ENCODE results near the gene KCNAB1. TPM values are rescaled to one million over a fixed set of nuclear protein-coding genes. Genes with fewer than 3 reads are reported as not detected.

The KCNAB1 gene
- total and polyA plus RNA-seq, 2 experiments from 2014 or later = 0.80 to 1.4 TPM

GRCh38 chr3:156246961-156247725 is 126.8 kb downstream of the KCNAB1 start:
- DNase-seq (ENCODE audit: low spot score) = no peak
- no peaks in the 10 kb centered on the region for H4K20me1 ChIP-seq (ENCODE audit: insufficient read depth, poor library complexity, severe bottlenecking)
- H3K9me3 ChIP-seq (ENCODE audit: low read depth) = no peaks in the 10 kb centered on the region
- no peaks in the 10 kb centered on the region for H3K4me1 ChIP-seq (ENCODE audit: insufficient read depth)
- no peak for TF ChIP-seq EZH2phosphoT487 (IDR thresholded peaks at IDR 0.05; ENCODE audit: low read depth, severe bottlenecking, unreplicated experiment)
- TF ChIP-seq CTCF (IDR thresholded peaks at IDR 0.05; ENCODE audit: poor library complexity) = no peak
- TF ChIP-seq EZH2 (IDR thresholded peaks at IDR 0.05; ENCODE audit: borderline replicate concordance) = no peak
- H3K36me3 ChIP-seq (replicated peaks; ENCODE audit: insufficient read depth, low read depth) = no peaks in the 10 kb centered on the region
- H3K79me2 ChIP-seq = no peaks in the 10 kb centered on the region
- H3K27ac ChIP-seq = no peak overlapping the region
- H3K27me3 ChIP-seq = no peaks in the 10 kb centered on the region
- WGBS (ENCODE audit: low lambda C conversion rate, missing lambda C conversion rate) = 81% methylated on average over 5 of the region's 5 CpGs
- no peak overlapping the region for H3K4me3 ChIP-seq
- H2AFZ ChIP-seq = no peak overlapping the region
- H3K4me2 ChIP-seq = no peak overlapping the region
- no peaks in the 10 kb centered on the region for H3K9me2 ChIP-seq (replicated peaks; ENCODE audit: insufficient read depth)

- no peak for DNase-seq (ENCODE audit: low spot score)
- no peaks in the 10 kb centered on the region for H3K36me3 ChIP-seq (replicated peaks; ENCODE audit: insufficient read depth, low read depth)
- whole genome bisulfite sequencing (ENCODE audit: low lambda C conversion rate, missing lambda C conversion rate) = 96% methylated on average over 1 of the region's 1 CpG
These were observed 130.2 kb downstream of the KCNAB1 start for GRCh38 chr3:156250550-156250949.

GRCh38 chr3:156251424-156251823 is 131.0 kb downstream of the KCNAB1 start:
- Histone ChIP-seq H2AFZ (no peak overlapping the region), H3K9me3 (ENCODE audit: low read depth) (no peaks in the 10 kb centered on the region), H3K27me3 (no peaks in the 10 kb centered on the region), H3K9me2 (replicated peaks; ENCODE audit: insufficient read depth) (no peaks in the 10 kb centered on the region), H3K4me1 (ENCODE audit: insufficient read depth) (no peaks in the 10 kb centered on the region), H3K79me2 (no peaks in the 10 kb centered on the region), H3K4me2 (no peak overlapping the region), H3K36me3 (replicated peaks; ENCODE audit: insufficient read depth, low read depth) (no peaks in the 10 kb centered on the region), H4K20me1 (ENCODE audit: insufficient read depth, poor library complexity, severe bottlenecking) (no peaks in the 10 kb centered on the region), H3K27ac (no peak overlapping the region), H3K4me3 (no peak overlapping the region)
- TF ChIP-seq CTCF (IDR thresholded peaks at IDR 0.05; ENCODE audit: poor library complexity) = no peak
- no peak for TF ChIP-seq EZH2phosphoT487 (IDR thresholded peaks at IDR 0.05; ENCODE audit: low read depth, severe bottlenecking, unreplicated experiment)
- TF ChIP-seq EZH2 (IDR thresholded peaks at IDR 0.05; ENCODE audit: borderline replicate concordance) = no peak
- no peak for DNase-seq (ENCODE audit: low spot score)
- WGBS (ENCODE audit: low lambda C conversion rate, missing lambda C conversion rate) = 72% methylated on average over 4 of the region's 4 CpGs

More at GRCh38 chr3:156250550-156250949, 130.2 kb downstream of the KCNAB1 start:
- TF ChIP-seq EZH2phosphoT487 (IDR thresholded peaks at IDR 0.05; ENCODE audit: low read depth, severe bottlenecking, unreplicated experiment) (no peak), EZH2 (IDR thresholded peaks at IDR 0.05; ENCODE audit: borderline replicate concordance) (no peak)
- H3K9me3 ChIP-seq (ENCODE audit: low read depth) = no peaks in the 10 kb centered on the region
- no peaks in the 10 kb centered on the region for H4K20me1 ChIP-seq (ENCODE audit: insufficient read depth, poor library complexity, severe bottlenecking)
- no peak overlapping the region for H2AFZ ChIP-seq
- no peaks in the 10 kb centered on the region for H3K9me2 ChIP-seq (replicated peaks; ENCODE audit: insufficient read depth)
- no peaks in the 10 kb centered on the region for H3K27me3 ChIP-seq
- no peaks in the 10 kb centered on the region for H3K79me2 ChIP-seq
- no peak overlapping the region for H3K4me3 ChIP-seq
- no peaks in the 10 kb centered on the region for H3K4me1 ChIP-seq (ENCODE audit: insufficient read depth)
- no peak overlapping the region for H3K27ac ChIP-seq
- no peak overlapping the region for H3K4me2 ChIP-seq

- no peak overlapping the region for H2AFZ ChIP-seq
- no peaks in the 10 kb centered on the region for H3K4me1 ChIP-seq (ENCODE audit: insufficient read depth)
- H3K36me3 ChIP-seq (replicated peaks; ENCODE audit: insufficient read depth, low read depth) = no peaks in the 10 kb centered on the region
- no peaks in the 10 kb centered on the region for H3K9me3 ChIP-seq (ENCODE audit: low read depth)
- H4K20me1 ChIP-seq (ENCODE audit: insufficient read depth, poor library complexity, severe bottlenecking) = no peaks in the 10 kb centered on the region
- WGBS (ENCODE audit: low lambda C conversion rate, missing lambda C conversion rate) = 44% methylated on average over 3 of the region's 3 CpGs
- no peaks in the 10 kb centered on the region for H3K79me2 ChIP-seq
- TF ChIP-seq EZH2phosphoT487 (IDR thresholded peaks at IDR 0.05; ENCODE audit: low read depth, severe bottlenecking, unreplicated experiment) = no peak
- TF ChIP-seq EZH2 (IDR thresholded peaks at IDR 0.05; ENCODE audit: borderline replicate concordance) = no peak
- no peak for TF ChIP-seq CTCF (IDR thresholded peaks at IDR 0.05; ENCODE audit: poor library complexity)
- H3K4me3 ChIP-seq = no peak overlapping the region
- H3K9me2 ChIP-seq (replicated peaks; ENCODE audit: insufficient read depth) = no peaks in the 10 kb centered on the region
- DNase-seq (ENCODE audit: low spot score) = no peak
- no peaks in the 10 kb centered on the region for H3K27me3 ChIP-seq
- no peak overlapping the region for H3K4me2 ChIP-seq
- H3K27ac ChIP-seq = no peak overlapping the region
These were observed 132.3 kb downstream of the KCNAB1 start for GRCh38 chr3:156252656-156253055.

Measured in hepatocyte (in vitro differentiated cells).